D721Med (cell line): ENCODE measurements around the gene CD3E.
"Not testable (repeated sequence)": the region's sequence is repeated elsewhere in the genome, so short reads cannot be mapped to it uniquely, and the experiment has no call there.

Experiments
- DNase-seq: peaks from one replicate; pipeline ENCODE4 v3.0.0; 2011; ENCODE audit warnings: low spot score; ENCODE audit not compliant: insufficient read length
- FAIRE-seq: peaks from 2 replicates; lab custom pipeline; 2011; peaks lifted over from hg19 to GRCh38; lab: Jason Lieb, UNC
- CTCF ChIP-seq: IDR thresholded peaks from 2 replicates; pipeline ENCODE4 v1.5.1; 2012; ENCODE audit warnings: mild to moderate bottlenecking, control low read depth; ENCODE audit not compliant: insufficient read depth; ENCODE audit errors: missing control alignments

CD3E gene

DNA sequence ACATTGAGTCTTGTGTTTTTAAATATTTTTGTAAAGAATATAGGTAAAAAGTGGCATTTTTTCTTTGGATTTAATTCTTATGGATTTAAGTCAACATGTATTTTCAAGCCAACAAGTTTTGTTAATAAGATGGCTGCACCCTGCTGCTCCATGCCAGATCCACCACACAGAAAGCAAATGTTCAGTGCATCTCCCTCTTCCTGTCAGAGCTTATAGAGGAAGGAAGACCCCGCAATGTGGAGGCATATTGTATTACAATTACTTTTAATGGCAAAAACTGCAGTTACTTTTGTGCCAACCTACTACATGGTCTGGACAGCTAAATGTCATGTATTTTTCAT lies 333 bp upstream of the CD3E start:
- DNase-seq (no peak), FAIRE-seq (no peak)
- TF ChIP-seq CTCF, result no peak

- TF ChIP-seq CTCF, result no peak
- DNase-seq, result no peak
- no peak for FAIRE-seq
Observed at GRCh38 chr11:118305726-118306125, 1.2 kb downstream of the CD3E start.

GRCh38 chr11:118306556-118306955 lies 2.0 kb downstream of the CD3E start:
- no peak for DNase-seq
- TF ChIP-seq CTCF, result no peak
- no peak for FAIRE-seq

DNA sequence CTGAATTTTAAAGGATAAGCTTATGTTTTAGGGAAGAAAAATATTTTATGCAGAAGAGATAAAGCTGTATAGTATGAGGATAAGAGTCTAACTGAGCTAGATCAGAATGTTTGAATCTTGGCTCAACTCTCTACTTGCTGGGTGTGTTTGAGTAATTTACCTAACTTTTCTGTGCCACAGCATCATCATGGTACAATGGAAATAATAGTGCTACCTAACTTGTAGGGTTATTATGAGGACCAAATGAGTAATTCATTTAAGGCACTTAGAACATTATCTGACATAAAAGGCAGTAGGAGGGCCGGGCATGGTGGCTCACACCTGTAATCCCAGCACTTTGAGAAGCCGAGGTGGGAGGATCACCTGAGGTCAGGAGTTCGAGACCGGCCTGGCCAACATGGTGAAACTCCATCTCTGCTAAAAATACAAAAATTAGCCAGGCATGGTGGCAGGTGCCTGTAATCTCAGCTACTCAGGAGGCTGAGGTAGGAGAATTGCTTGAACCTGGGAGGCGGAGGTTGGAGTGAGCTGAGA lies 4.5 kb downstream of the CD3E start:
- DNase-seq, FAIRE-seq: not testable (repeated sequence)

DNA sequence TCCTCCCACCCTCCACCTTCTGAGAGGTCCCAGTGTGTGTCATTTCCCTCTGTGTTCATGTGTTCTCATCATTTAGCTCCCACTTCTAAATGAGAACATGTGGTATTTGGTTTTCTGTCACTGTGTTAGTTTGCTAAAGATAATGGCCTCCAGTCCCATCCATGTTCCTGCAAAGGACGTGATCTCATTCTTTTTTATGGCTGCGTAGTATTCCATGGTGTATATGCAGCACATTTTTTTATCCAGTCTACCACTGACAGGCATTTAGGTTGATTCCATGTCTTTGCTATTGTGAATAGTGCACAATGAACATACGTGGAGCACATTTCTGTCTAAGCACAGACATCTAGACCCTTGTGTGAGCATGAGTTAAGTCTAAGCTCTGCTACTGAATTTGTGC lies 5.7 kb downstream of the CD3E start:
- DNase-seq, result no peak
- TF ChIP-seq CTCF, result no peak
- no peak for FAIRE-seq

DNA sequence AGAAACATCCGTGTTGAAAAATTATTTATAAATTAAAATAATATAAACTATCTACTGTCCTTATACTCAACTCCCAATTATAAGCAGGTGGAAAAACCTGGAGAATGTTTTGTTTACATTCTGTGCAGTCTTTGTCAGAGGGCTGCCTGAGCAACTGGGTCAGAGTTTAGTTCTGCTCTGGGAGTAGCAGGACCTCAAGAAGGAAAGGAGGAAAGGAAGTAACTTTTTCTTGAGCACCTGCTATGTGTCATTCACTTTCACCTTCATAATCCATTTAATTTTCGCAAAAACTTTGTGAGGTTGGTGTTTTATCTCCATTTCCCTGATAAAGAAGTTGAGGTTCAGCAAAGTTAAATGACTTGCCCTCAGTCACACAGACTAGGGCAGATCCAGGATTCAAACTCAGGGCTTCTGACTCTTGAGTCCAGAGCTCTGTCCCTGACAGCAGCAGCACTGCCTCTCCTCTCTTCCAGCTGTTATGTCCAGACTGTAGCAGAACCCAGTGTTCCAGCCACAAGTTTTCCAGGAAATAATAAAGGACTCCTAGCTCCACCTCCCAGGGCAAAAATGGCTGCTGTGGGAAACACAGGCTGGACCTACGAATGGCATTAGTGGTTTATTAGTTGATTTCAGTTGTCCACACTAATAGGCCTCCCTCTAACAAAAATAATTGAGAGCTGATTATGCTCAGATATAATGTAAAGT lies 6.4 kb downstream of the CD3E start:
- no peak for TF ChIP-seq CTCF
- FAIRE-seq, result no peak
- DNase-seq, result no peak

DNA sequence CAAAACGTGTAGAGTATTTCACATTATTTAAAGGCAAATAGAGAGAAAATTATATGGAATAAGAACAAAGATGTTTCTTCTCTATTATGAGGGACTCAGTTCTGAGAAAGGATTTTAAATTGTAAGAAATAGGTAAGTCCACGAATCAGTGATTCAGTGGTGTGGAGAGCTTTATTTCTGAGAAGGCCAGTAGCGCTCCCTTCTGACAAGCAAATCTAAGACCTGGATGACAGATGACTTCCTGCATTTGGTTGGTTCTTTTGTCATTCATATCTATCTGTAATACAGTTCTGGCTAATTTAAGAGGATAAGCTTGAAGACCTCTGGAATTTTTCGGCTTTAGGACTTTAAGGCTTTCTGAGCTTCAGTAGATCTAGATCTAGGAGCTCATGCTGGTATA lies 7.0 kb downstream of the CD3E start:
- TF ChIP-seq CTCF, result no peak
- DNase-seq (no peak), FAIRE-seq (no peak)
